Mesothelial cell of epicardium (in vitro differentiated cells): ENCODE data around the gene PRPF8. TPM values are rescaled to one million over a fixed set of nuclear protein-coding genes. Genes with fewer than 3 reads are reported as not detected.
"Not testable (repeated sequence)": the region's sequence is repeated elsewhere in the genome, so short reads cannot be mapped to it uniquely, and the experiment has no call there.

ENCODE experiments used
- DNase-seq, 2 experiments: peaks; one replicate each; pipeline ENCODE4 v3.0.0; 2021; ENCODE audit warnings: low spot score in 2 of 2; ENCODE audit not compliant: unreplicated experiment in 2 of 2
- H3K27ac Mint-ChIP-seq: 2 replicates; pipeline ENCODE4 v1.8.0; 2021; ENCODE audit warnings: mixed read lengths
- H3K27me3 Mint-ChIP-seq: 2 replicates; pipeline ENCODE4 v1.8.0; 2021; ENCODE audit warnings: low read depth, mixed read lengths
- H3K36me3 Mint-ChIP-seq: 2 replicates; pipeline ENCODE4 v1.8.0; 2021; ENCODE audit warnings: mixed read lengths
- H3K4me1 Mint-ChIP-seq: 2 replicates; pipeline ENCODE4 v1.8.0; 2021; ENCODE audit warnings: mixed read lengths
- H3K4me3 Mint-ChIP-seq: 2 replicates; pipeline ENCODE4 v1.8.0; 2021; ENCODE audit warnings: mild to moderate bottlenecking, moderate library complexity, mixed read lengths
- H3K9me3 Mint-ChIP-seq: 2 replicates; pipeline ENCODE4 v1.8.0; 2021; ENCODE audit warnings: mixed read lengths
- CTCF ChIP-seq: fragments of 200-600 bp; sonication (generic); IDR thresholded peaks from one replicate; pipeline ENCODE4 v1.5.0; 2021; ENCODE audit warnings: antibody characterized with exemption; ENCODE audit not compliant: unreplicated experiment
- total RNA-seq: library from RNA; stranded (reverse); gene quantifications from 3 replicates; pipeline ENCODE4 v1.2.1, GENCODE V29; 2021

The PRPF8 gene
- total RNA-seq, 1 donor from 2014 or later = 354 TPM

- no peak for DNase-seq
- Mint-ChIP-seq H3K4me3 (no peak overlapping the region), H3K27ac (no peak overlapping the region), H3K9me3 (no peaks in the 10 kb centered on the region), H3K4me1 (peaks cover 3% of the 10 kb centered on the region), H3K27me3 (no peaks in the 10 kb centered on the region), H3K36me3 (peaks cover 3% of the 10 kb centered on the region)
- no peak for TF ChIP-seq CTCF
These were observed 20.3 kb upstream of the PRPF8 start for GRCh38 chr17:1705004-1705403.

GRCh38 chr17:1703063-1703462 lies 18.4 kb upstream of the PRPF8 start:
- Mint-ChIP-seq H3K4me1 (no peaks in the 10 kb centered on the region), H3K36me3 (peaks cover 3% of the 10 kb centered on the region), H3K27ac (no peak overlapping the region), H3K9me3 (no peaks in the 10 kb centered on the region), H3K27me3 (no peaks in the 10 kb centered on the region), H3K4me3 (no peak overlapping the region)
- TF ChIP-seq CTCF = no peak
- no peak for DNase-seq

- not testable (repeated sequence) for H3K4me3 Mint-ChIP-seq, DNase-seq, H3K9me3 Mint-ChIP-seq, H3K27ac Mint-ChIP-seq, H3K27me3 Mint-ChIP-seq, H3K4me1 Mint-ChIP-seq, H3K36me3 Mint-ChIP-seq
These were observed 15.2 kb upstream of the PRPF8 start for GRCh38 chr17:1699891-1700290.

- H3K4me3 Mint-ChIP-seq = no peak overlapping the region
- no peak for DNase-seq
- no peak overlapping the region for H3K27ac Mint-ChIP-seq
- no peaks in the 10 kb centered on the region for H3K36me3 Mint-ChIP-seq
- TF ChIP-seq CTCF = no peak
- no peaks in the 10 kb centered on the region for H3K27me3 Mint-ChIP-seq
- peaks cover 2% of the 10 kb centered on the region for H3K9me3 Mint-ChIP-seq
- H3K4me1 Mint-ChIP-seq = no peaks in the 10 kb centered on the region
These were observed 13.0 kb upstream of the PRPF8 start for GRCh38 chr17:1697681-1698080.

- no peak overlapping the region for H3K27ac Mint-ChIP-seq
- H3K4me3 Mint-ChIP-seq = no peak overlapping the region
- no peak for TF ChIP-seq CTCF
- no peak for DNase-seq
- no peaks in the 10 kb centered on the region for H3K27me3 Mint-ChIP-seq
- peaks cover 4% of the 10 kb centered on the region for H3K36me3 Mint-ChIP-seq
- H3K4me1 Mint-ChIP-seq = no peaks in the 10 kb centered on the region
- peaks cover 9% of the 10 kb centered on the region for H3K9me3 Mint-ChIP-seq
These were observed 10.7 kb upstream of the PRPF8 start for GRCh38 chr17:1695365-1695764.

- peaks cover 9% of the 10 kb centered on the region for H3K9me3 Mint-ChIP-seq
- DNase-seq = no peak
- H3K4me1 Mint-ChIP-seq = no peaks in the 10 kb centered on the region
- peaks cover 4% of the 10 kb centered on the region for H3K36me3 Mint-ChIP-seq
- no peak overlapping the region for H3K27ac Mint-ChIP-seq
- no peak overlapping the region for H3K4me3 Mint-ChIP-seq
- TF ChIP-seq CTCF = no peak
- no peaks in the 10 kb centered on the region for H3K27me3 Mint-ChIP-seq
These were observed 8.7 kb upstream of the PRPF8 start for GRCh38 chr17:1693339-1693738.
